KMS-11 (cell line): ENCODE measurements around the gene CDKN2AIP.

Source experiments
- H2AFZ ChIP-seq: fragments of 200-600 bp; sonication (generic); 2 replicates; pipeline ENCODE4 v1.6.1; 2016; ENCODE audit warnings: antibody characterized with exemption, mixed run types, low read depth
- H3K27ac ChIP-seq: fragments of 200-600 bp; sonication (generic); 2 replicates; pipeline ENCODE4 v1.6.1; 2016; ENCODE audit warnings: mild to moderate bottlenecking, mixed run types
- H3K27me3 ChIP-seq: fragments of 200-600 bp; sonication (generic); 2 replicates; pipeline ENCODE4 v1.6.1; 2017; ENCODE audit warnings: mild to moderate bottlenecking, low read depth, mixed run types, moderate library complexity; ENCODE audit not compliant: insufficient read depth
- H3K36me3 ChIP-seq: fragments of 200-600 bp; sonication (generic); 2 replicates; pipeline ENCODE4 v1.6.1; 2017; ENCODE audit warnings: mild to moderate bottlenecking, mixed run types; ENCODE audit not compliant: insufficient read depth
- H3K4me1 ChIP-seq: fragments of 200-600 bp; sonication (generic); 2 replicates; pipeline ENCODE4 v1.6.1; 2016; ENCODE audit warnings: mild to moderate bottlenecking, low read depth, mixed run types; ENCODE audit not compliant: poor library complexity, severe bottlenecking
- H3K4me2 ChIP-seq: fragments of 200-600 bp; sonication (generic); 2 replicates; pipeline ENCODE4 v1.7.0; 2016; ENCODE audit warnings: mild to moderate bottlenecking, mixed run types
- H3K4me3 ChIP-seq: fragments of 200-600 bp; sonication (generic); IDR thresholded peaks from 2 replicates; pipeline ENCODE4 v1.6.1; 2017; ENCODE audit warnings: low read depth, low read length, mixed read lengths; ENCODE audit not compliant: insufficient read depth
- H3K79me2 ChIP-seq: fragments of 200-600 bp; sonication (generic); 2 replicates; pipeline ENCODE4 v1.6.1; 2016; ENCODE audit warnings: low read depth, mixed run types; ENCODE audit not compliant: insufficient read depth
- H3K9ac ChIP-seq: fragments of 200-600 bp; sonication (generic); 2 replicates; pipeline ENCODE4 v1.6.1; 2016; ENCODE audit warnings: mild to moderate bottlenecking, mixed run types
- H4K20me1 ChIP-seq: fragments of 200-600 bp; sonication (generic); 2 replicates; pipeline ENCODE4 v1.6.1; 2016; ENCODE audit warnings: mild to moderate bottlenecking, mixed run types; ENCODE audit not compliant: insufficient read depth
- TF ChIP-seq, protein P1 (sequence below): fragments of 200-600 bp; sonication (generic); conservative IDR thresholded peaks from 2 replicates; pipeline ENCODE4 v1.6.1; 2017; ENCODE audit warnings: low read depth, mild to moderate bottlenecking, antibody characterized with exemption, low read length, moderate library complexity, mixed read lengths

The CDKN2AIP gene

DNA sequence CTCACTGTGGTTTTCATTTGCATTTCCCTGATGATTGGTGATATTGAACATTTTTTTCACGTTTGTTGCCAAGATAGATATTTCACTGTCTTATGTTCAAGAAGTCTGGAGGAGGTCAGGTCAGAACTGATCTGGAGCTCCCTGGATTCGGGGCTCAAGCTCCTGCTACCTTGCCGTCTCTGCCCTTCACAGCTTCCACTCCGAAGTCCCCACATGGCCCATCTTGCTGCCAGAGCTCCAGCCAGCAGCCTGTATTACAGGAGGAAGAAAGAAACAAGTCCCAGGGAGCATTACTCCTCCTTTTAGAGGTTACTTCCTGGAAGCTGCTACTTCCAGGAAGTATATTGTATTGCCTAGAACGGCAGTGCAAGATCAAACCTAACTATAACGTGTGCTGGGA lies 17.9 kb upstream of the CDKN2AIP start:
- no peaks in the 10 kb centered on the region for H3K4me1 ChIP-seq
- H3K4me3 ChIP-seq, result no peak overlapping the region
- no peak overlapping the region for H3K27ac ChIP-seq
- no peaks in the 10 kb centered on the region for H3K79me2 ChIP-seq
- TF ChIP-seq, protein P1, sequence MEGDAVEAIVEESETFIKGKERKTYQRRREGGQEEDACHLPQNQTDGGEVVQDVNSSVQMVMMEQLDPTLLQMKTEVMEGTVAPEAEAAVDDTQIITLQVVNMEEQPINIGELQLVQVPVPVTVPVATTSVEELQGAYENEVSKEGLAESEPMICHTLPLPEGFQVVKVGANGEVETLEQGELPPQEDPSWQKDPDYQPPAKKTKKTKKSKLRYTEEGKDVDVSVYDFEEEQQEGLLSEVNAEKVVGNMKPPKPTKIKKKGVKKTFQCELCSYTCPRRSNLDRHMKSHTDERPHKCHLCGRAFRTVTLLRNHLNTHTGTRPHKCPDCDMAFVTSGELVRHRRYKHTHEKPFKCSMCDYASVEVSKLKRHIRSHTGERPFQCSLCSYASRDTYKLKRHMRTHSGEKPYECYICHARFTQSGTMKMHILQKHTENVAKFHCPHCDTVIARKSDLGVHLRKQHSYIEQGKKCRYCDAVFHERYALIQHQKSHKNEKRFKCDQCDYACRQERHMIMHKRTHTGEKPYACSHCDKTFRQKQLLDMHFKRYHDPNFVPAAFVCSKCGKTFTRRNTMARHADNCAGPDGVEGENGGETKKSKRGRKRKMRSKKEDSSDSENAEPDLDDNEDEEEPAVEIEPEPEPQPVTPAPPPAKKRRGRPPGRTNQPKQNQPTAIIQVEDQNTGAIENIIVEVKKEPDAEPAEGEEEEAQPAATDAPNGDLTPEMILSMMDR, result no peak
- no peaks in the 10 kb centered on the region for H3K27me3 ChIP-seq
- H2AFZ ChIP-seq, result no peak overlapping the region
- H3K9ac ChIP-seq, result no peak overlapping the region
- no peak overlapping the region for H3K4me2 ChIP-seq
- H4K20me1 ChIP-seq, result no peaks in the 10 kb centered on the region
- no peaks in the 10 kb centered on the region for H3K36me3 ChIP-seq

DNA sequence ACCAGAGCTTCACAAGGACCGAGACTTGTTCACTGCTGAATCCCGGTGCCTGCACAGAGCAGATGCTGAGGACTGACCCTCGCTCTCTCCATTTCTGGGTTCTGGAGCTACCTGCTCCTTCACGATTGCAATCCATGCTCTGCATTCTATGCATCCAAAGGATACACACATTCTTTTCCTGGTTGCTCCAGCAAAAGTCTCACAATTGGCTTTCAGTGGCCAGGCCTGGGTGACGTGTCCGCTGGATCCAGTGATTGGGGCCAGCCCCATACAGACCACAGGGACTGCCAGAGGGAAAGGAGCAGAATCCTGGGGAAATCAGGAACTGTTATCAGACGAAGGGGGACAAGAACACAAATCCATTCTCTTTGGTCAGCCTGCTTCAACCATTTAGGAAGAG lies 14.9 kb upstream of the CDKN2AIP start:
- H3K36me3 ChIP-seq, result no peaks in the 10 kb centered on the region
- H3K27ac ChIP-seq, result no peak overlapping the region
- no peak overlapping the region for H3K9ac ChIP-seq
- TF ChIP-seq, protein P1, result no peak
- no peaks in the 10 kb centered on the region for H3K27me3 ChIP-seq
- no peaks in the 10 kb centered on the region for H4K20me1 ChIP-seq
- no peak overlapping the region for H3K4me3 ChIP-seq
- no peak overlapping the region for H2AFZ ChIP-seq
- no peak overlapping the region for H3K4me2 ChIP-seq
- no peaks in the 10 kb centered on the region for H3K79me2 ChIP-seq
- no peaks in the 10 kb centered on the region for H3K4me1 ChIP-seq

DNA sequence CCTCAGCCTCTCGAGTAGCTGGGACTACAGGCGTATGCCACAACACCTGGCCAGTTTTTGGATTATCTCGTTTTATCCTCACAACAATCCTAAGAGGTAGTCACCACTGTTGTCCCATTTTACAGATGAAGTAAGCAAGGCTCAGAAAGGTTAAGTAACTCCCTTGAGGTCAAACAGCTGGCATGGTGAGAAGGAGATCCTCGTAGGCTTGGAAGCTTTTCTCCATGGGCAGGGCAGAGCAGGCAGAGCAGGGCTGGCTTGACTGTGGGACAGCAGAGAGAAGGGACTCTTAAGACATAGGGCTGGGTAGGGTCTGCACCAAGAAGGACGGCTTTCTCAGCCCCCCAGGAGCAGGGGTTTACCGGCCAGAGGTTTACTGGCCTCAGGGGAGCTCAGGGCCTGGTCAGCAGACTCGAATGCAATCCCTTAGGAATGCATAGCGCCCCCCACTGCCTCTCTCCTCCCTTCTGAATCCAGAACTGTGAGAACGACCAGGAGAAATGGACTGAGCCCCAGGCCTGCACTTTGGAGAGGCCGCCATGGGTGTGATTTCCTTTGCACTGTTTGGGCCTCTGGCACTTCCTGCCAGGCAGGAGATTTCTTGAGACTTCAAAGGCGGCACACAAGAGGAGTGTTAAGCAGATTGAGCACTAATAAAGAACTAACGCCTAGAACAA lies 14.0 kb upstream of the CDKN2AIP start:
- TF ChIP-seq, protein P1, result no peak
- Histone ChIP-seq H3K36me3 (no peaks in the 10 kb centered on the region), H3K4me3 (no peak overlapping the region), H2AFZ (no peak overlapping the region), H4K20me1 (no peaks in the 10 kb centered on the region), H3K4me1 (no peaks in the 10 kb centered on the region), H3K79me2 (no peaks in the 10 kb centered on the region), H3K4me2 (no peak overlapping the region), H3K27me3 (no peaks in the 10 kb centered on the region), H3K27ac (no peak overlapping the region), H3K9ac (no peak overlapping the region)

DNA sequence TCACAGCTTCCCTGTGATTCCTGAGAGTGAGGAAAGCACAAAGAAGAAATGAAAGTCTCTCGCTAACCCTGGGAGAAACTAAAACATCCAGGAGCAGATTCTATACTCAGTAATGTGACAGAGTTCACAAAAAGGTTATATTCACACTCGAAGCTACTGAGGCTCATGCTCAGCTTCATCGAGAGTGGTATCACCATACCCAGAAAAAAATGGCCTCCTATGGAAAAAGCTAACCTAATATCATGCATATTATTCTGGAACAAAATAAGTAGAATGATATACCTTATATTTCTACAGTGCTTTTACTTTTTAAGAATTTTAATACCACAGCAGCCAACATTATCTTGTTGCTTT lies 13.5 kb upstream of the CDKN2AIP start:
- Histone ChIP-seq H3K27me3 (no peaks in the 10 kb centered on the region), H3K4me3 (no peak overlapping the region), H3K79me2 (no peaks in the 10 kb centered on the region), H2AFZ (no peak overlapping the region), H4K20me1 (no peaks in the 10 kb centered on the region), H3K9ac (no peak overlapping the region), H3K4me1 (no peaks in the 10 kb centered on the region), H3K36me3 (no peaks in the 10 kb centered on the region), H3K4me2 (no peak overlapping the region), H3K27ac (no peak overlapping the region)
- TF ChIP-seq, protein P1, result no peak
